ENCODE measurements around the gene ANKUB1.

DNA sequence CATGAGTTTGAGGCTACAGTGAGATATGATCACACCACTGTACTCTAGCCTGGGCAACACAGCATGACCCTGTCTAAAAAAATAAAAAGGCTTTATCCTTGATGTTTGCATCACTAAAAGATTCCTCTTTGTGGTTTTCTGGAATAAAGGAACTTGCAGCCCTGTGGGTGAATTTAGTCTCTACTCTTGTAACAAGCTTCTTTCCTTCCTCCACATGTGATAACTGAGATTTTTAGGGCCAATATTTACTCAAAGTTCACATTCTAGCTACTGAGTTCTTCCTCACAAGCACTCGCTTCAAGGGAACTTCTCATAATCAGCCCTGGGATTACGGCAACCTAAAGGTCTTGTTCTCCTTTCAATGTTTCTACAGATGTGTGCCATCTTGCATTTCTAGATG is 64.7 kb downstream of the ANKUB1 start:
- TF ChIP-seq, protein P1, sequence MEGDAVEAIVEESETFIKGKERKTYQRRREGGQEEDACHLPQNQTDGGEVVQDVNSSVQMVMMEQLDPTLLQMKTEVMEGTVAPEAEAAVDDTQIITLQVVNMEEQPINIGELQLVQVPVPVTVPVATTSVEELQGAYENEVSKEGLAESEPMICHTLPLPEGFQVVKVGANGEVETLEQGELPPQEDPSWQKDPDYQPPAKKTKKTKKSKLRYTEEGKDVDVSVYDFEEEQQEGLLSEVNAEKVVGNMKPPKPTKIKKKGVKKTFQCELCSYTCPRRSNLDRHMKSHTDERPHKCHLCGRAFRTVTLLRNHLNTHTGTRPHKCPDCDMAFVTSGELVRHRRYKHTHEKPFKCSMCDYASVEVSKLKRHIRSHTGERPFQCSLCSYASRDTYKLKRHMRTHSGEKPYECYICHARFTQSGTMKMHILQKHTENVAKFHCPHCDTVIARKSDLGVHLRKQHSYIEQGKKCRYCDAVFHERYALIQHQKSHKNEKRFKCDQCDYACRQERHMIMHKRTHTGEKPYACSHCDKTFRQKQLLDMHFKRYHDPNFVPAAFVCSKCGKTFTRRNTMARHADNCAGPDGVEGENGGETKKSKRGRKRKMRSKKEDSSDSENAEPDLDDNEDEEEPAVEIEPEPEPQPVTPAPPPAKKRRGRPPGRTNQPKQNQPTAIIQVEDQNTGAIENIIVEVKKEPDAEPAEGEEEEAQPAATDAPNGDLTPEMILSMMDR (IDR thresholded peaks at IDR 0.05), result no peak
- TF ChIP-seq, protein P2, sequence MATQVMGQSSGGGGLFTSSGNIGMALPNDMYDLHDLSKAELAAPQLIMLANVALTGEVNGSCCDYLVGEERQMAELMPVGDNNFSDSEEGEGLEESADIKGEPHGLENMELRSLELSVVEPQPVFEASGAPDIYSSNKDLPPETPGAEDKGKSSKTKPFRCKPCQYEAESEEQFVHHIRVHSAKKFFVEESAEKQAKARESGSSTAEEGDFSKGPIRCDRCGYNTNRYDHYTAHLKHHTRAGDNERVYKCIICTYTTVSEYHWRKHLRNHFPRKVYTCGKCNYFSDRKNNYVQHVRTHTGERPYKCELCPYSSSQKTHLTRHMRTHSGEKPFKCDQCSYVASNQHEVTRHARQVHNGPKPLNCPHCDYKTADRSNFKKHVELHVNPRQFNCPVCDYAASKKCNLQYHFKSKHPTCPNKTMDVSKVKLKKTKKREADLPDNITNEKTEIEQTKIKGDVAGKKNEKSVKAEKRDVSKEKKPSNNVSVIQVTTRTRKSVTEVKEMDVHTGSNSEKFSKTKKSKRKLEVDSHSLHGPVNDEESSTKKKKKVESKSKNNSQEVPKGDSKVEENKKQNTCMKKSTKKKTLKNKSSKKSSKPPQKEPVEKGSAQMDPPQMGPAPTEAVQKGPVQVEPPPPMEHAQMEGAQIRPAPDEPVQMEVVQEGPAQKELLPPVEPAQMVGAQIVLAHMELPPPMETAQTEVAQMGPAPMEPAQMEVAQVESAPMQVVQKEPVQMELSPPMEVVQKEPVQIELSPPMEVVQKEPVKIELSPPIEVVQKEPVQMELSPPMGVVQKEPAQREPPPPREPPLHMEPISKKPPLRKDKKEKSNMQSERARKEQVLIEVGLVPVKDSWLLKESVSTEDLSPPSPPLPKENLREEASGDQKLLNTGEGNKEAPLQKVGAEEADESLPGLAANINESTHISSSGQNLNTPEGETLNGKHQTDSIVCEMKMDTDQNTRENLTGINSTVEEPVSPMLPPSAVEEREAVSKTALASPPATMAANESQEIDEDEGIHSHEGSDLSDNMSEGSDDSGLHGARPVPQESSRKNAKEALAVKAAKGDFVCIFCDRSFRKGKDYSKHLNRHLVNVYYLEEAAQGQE (IDR thresholded peaks at IDR 0.05; ENCODE audit: insufficient read depth in 1 of 2, low read depth in 2 of 2, low read length in 1 of 2), result no peak

Data from Panc1 (cell line).